Neural cell (in vitro differentiated cells): Measurements from ENCODE around the gene VGF.

ENCODE experiments used
- CTCF ChIP-seq: fragments of 450-650 bp; IDR thresholded peaks from 2 replicates; pipeline ENCODE4 v1.5.1; 2014; ENCODE audit warnings: antibody characterized with exemption, mild to moderate bottlenecking, moderate library complexity; ENCODE audit not compliant: poor library complexity, severe bottlenecking
- EZH2 ChIP-seq: fragments of 200-600, 300-800 bp; shearing (Covaris generic), sonication (generic); IDR thresholded peaks from 2 replicates; pipeline ENCODE4 v1.6.1; 2014; ENCODE audit warnings: antibody characterized with exemption, low read length, borderline replicate concordance, mild to moderate bottlenecking; ENCODE audit not compliant: insufficient read depth, poor library complexity, severe bottlenecking

- TF ChIP-seq CTCF (no peak), EZH2 (no peak)
These were observed 2.5 kb upstream of the VGF start for GRCh38 chr7:101167645-101168411.
